Activated CD8-positive, alpha-beta T cell treated with anti-CD3 and anti-CD28 coated beads for 36 hours (primary cell): Measurements from ENCODE around the gene FARP1. TPM values are rescaled to one million over a fixed set of nuclear protein-coding genes. Genes with fewer than 3 reads are reported as not detected.

Source experiments
- ATAC-seq: fragments of 200-7000 bp; cut with Tn5 transposase; one replicate; pipeline ENCODE4 v1.10.0; 2021; ENCODE audit warnings: mild to moderate bottlenecking, moderate library complexity
- CTCF ChIA-PET: fragments of 350-600 bp; sonication (Branson Sonifier 250); formaldehyde crosslinking; loops from one replicate; lab custom pipeline; 2021; ENCODE audit warnings: antibody characterized with exemption; lab: Charles Lee
- POLR2A ChIA-PET: fragments of 350-600 bp; sonication (Branson Sonifier 250); formaldehyde crosslinking; loops from one replicate; lab custom pipeline; 2021; ENCODE audit warnings: antibody characterized with exemption; lab: Charles Lee
- DNase-seq: peaks from one replicate; pipeline ENCODE4 v3.0.0-alpha.2; 2020
- H3K27ac Mint-ChIP-seq: one replicate; pipeline ENCODE4 v1.8.0; 2021; ENCODE audit warnings: mild to moderate bottlenecking, mixed read lengths
- H3K27me3 Mint-ChIP-seq: one replicate; pipeline ENCODE4 v1.8.0; 2021; ENCODE audit warnings: mixed read lengths
- H3K36me3 Mint-ChIP-seq: one replicate; pipeline ENCODE4 v1.8.0; 2021; ENCODE audit warnings: low read depth, mixed read lengths
- H3K4me1 Mint-ChIP-seq: one replicate; pipeline ENCODE4 v1.8.0; 2021; ENCODE audit warnings: low read depth, mixed read lengths
- H3K4me3 Mint-ChIP-seq: one replicate; pipeline ENCODE4 v1.8.0; 2021; ENCODE audit warnings: mild to moderate bottlenecking, moderate library complexity, mixed read lengths
- H3K9me3 Mint-ChIP-seq: one replicate; pipeline ENCODE4 v1.8.0; 2021; ENCODE audit warnings: mixed read lengths
- CTCF ChIP-seq: fragments of 200-600 bp; IDR thresholded peaks from one replicate; pipeline ENCODE4 v1.8.0; 2022; ENCODE audit warnings: antibody characterized with exemption, mild to moderate bottlenecking
- intact Hi-C: fragments of 100-400 bp; cut with micrococcal nuclease; formaldehyde crosslinking; loops from one replicate; pipeline ENCODE4 v1.10.0; 2022
- total RNA-seq, 2 experiments: library from RNA; stranded (reverse); gene quantifications; one replicate each; pipeline ENCODE4 v1.2.3, GENCODE V29; 2021

FARP1 gene
- total RNA-seq, 2 experiments from 2014 or later: 0.27 to 0.43 TPM

GRCh38 chr13:98175043-98175442 is 32.1 kb downstream of the FARP1 start:
- POLR2A ChIA-PET: no interaction called here
- DNase-seq (no peak), ATAC-seq (no peak)
- H3K4me1 Mint-ChIP-seq: no peaks in the 10 kb centered on the region
- H3K27ac Mint-ChIP-seq: no peak overlapping the region
- intact Hi-C loops: no loop called here
- H3K27me3 Mint-ChIP-seq: peaks cover 11% of the 10 kb centered on the region
- H3K36me3 Mint-ChIP-seq: no peaks in the 10 kb centered on the region
- H3K4me3 Mint-ChIP-seq: no peak overlapping the region
- no peaks in the 10 kb centered on the region for H3K9me3 Mint-ChIP-seq
- CTCF ChIA-PET: no interaction called here
- TF ChIP-seq CTCF: no peak

GRCh38 chr13:98175823-98176222 is 32.9 kb downstream of the FARP1 start:
- Mint-ChIP-seq H3K9me3 (no peaks in the 10 kb centered on the region), H3K4me1 (no peaks in the 10 kb centered on the region), H3K36me3 (no peaks in the 10 kb centered on the region), H3K27ac (no peak overlapping the region), H3K27me3 (peaks cover 9% of the 10 kb centered on the region), H3K4me3 (no peak overlapping the region)
- no peak for ATAC-seq
- no peak for TF ChIP-seq CTCF
- CTCF ChIA-PET: no interaction called here
- POLR2A ChIA-PET: no interaction called here
- intact Hi-C loops: no loop called here
- DNase-seq: no peak

- intact Hi-C loops: no loop called here
- H3K36me3 Mint-ChIP-seq: no peaks in the 10 kb centered on the region
- peaks cover 9% of the 10 kb centered on the region for H3K27me3 Mint-ChIP-seq
- H3K4me1 Mint-ChIP-seq: no peaks in the 10 kb centered on the region
- no peak for DNase-seq
- TF ChIP-seq CTCF: no peak
- POLR2A ChIA-PET: no interaction called here
- no peak for ATAC-seq
- no peak within 1 kb of the TSS for H3K27ac Mint-ChIP-seq
- CTCF ChIA-PET: no interaction called here
- H3K4me3 Mint-ChIP-seq: no peak within 1 kb of the TSS
- H3K9me3 Mint-ChIP-seq: no peaks in the 10 kb centered on the region
Observed at GRCh38 chr13:98176777-98177608, 34.1 kb downstream of the FARP1 start, which contains the start of gene RNF113B. Gene RNF113B (minus strand): TSS chr13:98177269. CDS start chr13:98177236, 33 bp downstream.

DNA sequence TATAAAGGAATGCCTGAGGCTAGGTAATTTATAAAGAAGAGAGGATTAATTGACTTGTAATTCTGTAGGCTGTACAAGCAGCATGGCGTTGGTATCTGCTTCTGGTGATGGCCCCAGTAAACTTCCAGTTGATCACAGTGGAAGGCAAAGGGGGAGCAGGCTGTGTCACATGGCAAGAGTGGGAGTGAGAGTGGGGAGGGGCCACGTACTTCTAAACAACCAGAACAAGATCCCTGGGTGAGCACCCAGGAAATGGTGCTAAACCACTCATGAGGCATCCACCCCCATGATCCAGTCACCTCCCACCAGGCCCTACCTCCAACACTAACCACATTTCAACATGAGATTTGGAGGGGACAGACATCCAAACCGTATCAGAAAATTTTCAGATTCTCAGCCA is 37.2 kb downstream of the FARP1 start:
- peaks cover 4% of the 10 kb centered on the region for H3K27me3 Mint-ChIP-seq
- ChIA-PET POLR2A (no interaction called here), CTCF (no interaction called here)
- no peak overlapping the region for H3K27ac Mint-ChIP-seq
- ATAC-seq (no peak), DNase-seq (no peak)
- TF ChIP-seq CTCF: no peak
- H3K4me1 Mint-ChIP-seq: no peaks in the 10 kb centered on the region
- H3K9me3 Mint-ChIP-seq: no peaks in the 10 kb centered on the region
- H3K4me3 Mint-ChIP-seq: no peak overlapping the region
- intact Hi-C loops: no loop called here
- no peaks in the 10 kb centered on the region for H3K36me3 Mint-ChIP-seq

GRCh38 chr13:98181111-98181815 is 38.4 kb downstream of the FARP1 start:
- no peak for TF ChIP-seq CTCF
- H3K4me1 Mint-ChIP-seq: no peaks in the 10 kb centered on the region
- H3K9me3 Mint-ChIP-seq: no peaks in the 10 kb centered on the region
- no peaks in the 10 kb centered on the region for H3K36me3 Mint-ChIP-seq
- no peak overlapping the region for H3K4me3 Mint-ChIP-seq
- peaks cover 5% of the 10 kb centered on the region for H3K27me3 Mint-ChIP-seq
- no peak overlapping the region for H3K27ac Mint-ChIP-seq
- intact Hi-C loops: no loop called here
- no peak for DNase-seq
- ATAC-seq: no peak
- CTCF ChIA-PET: no interaction called here
- POLR2A ChIA-PET: no interaction called here
